Kidney (tissue), 14 donors: ENCODE data around the gene EGFR. TPM values are rescaled to one million over a fixed set of nuclear protein-coding genes. Genes with fewer than 3 reads are reported as not detected.

Experiments used
- DNase-seq, 5 donors: peaks; one replicate each; pipeline ENCODE4 v3.0.0-alpha.2; 2013 to 2020
- FAIRE-seq: peaks from 2 replicates; lab custom pipeline; 2012; peaks lifted over from hg19 to GRCh38; lab: Jason Lieb, UNC
- H3K27ac ChIP-seq, 2 donors: one replicate each; pipeline ENCODE4 v1.7.0; 2013; ENCODE audit warnings: low read depth in 2 of 2, low read length in 2 of 2, inconsistent platforms in 1 of 2
- H3K27me3 ChIP-seq: one replicate; pipeline ENCODE4 v1.7.1; 2013; ENCODE audit warnings: low read length, inconsistent platforms; ENCODE audit not compliant: control insufficient read depth, insufficient read depth
- H3K36me3 ChIP-seq, 3 donors: one replicate each; pipeline versions ENCODE4 v1.7.0 to v1.7.1; 2013; ENCODE audit warnings: low read length in 3 of 3, control low read depth in 1 of 3, inconsistent platforms in 1 of 3; ENCODE audit not compliant: insufficient read depth in 3 of 3, control insufficient read depth in 2 of 3
- H3K4me1 ChIP-seq, 3 donors: one replicate each; pipeline versions ENCODE4 v1.7.0 to v1.7.1; 2013; ENCODE audit warnings: low read length in 3 of 3, inconsistent platforms in 1 of 3, low read depth in 1 of 3; ENCODE audit not compliant: control insufficient read depth in 2 of 3, insufficient read depth in 2 of 3
- H3K4me3 ChIP-seq, 3 donors: one replicate each; pipeline versions ENCODE4 v1.7.0 to v1.8.1; 2013; ENCODE audit warnings: low read length in 3 of 3, control low read depth in 1 of 3, inconsistent platforms in 1 of 3
- H3K9ac ChIP-seq, 3 donors: one replicate each; pipeline versions ENCODE4 v1.7.0 to v1.7.1; 2013; ENCODE audit warnings: low read length in 3 of 3, control low read depth in 1 of 3, inconsistent platforms in 1 of 3
- H3K9me3 ChIP-seq, 3 donors: one replicate each; pipeline versions ENCODE4 v1.7.0 to v1.7.1; 2013; ENCODE audit warnings: low read length in 3 of 3, control low read depth in 1 of 3, inconsistent platforms in 1 of 3; ENCODE audit not compliant: control insufficient read depth in 2 of 3, insufficient read depth in 1 of 3
- intact Hi-C: fragments of 100-400 bp; cut with DNase I; formaldehyde crosslinking; loops from one replicate; pipeline ENCODE4 v1.11.1; 2022
- polyA plus RNA-seq: library from polyadenylated mRNA; stranded (reverse); fragments of 350-450 nt; fragmentation: Illumina TruSeq; extraction: RNeasy Lipid Tissue Mini Kit (QIAGEN cat#74804); gene quantifications from one replicate; pipeline ENCODE4 v1.2.3, GENCODE V29; 2014; ENCODE audit warnings: low read depth, low replicate concordance; ENCODE audit not compliant: insufficient read depth
- total RNA-seq: library from RNA; stranded (reverse); fragmentation: NEBNext Ultra II Directional; extraction: Animal tissue kit (Norgen Biotek cat#: 25700); gene quantifications from one replicate; pipeline ENCODE4 v1.2.1, GENCODE V29; 2021
- TF ChIP-seq, protein P1 (sequence below): IDR thresholded peaks from 3 replicates; pipeline ENCODE4 v1.5.1; 2012; ENCODE audit warnings: mild to moderate bottlenecking, moderate library complexity, borderline replicate concordance; ENCODE audit not compliant: insufficient read depth; ENCODE audit errors: extremely low read depth
- donor health status: control.
- donor health status: control.
- donor health status: control.
- donor health status: control.
- donor health status: control.
- donor health status: DM: yes; HTN: yes; CAD: no.
- donor health status: Normal renal cell carcinoma (clear cell type).

Gene EGFR
- total and polyA plus RNA-seq, 2 donors from 2014 or later = 5.9 to 61.3 TPM

DNA sequence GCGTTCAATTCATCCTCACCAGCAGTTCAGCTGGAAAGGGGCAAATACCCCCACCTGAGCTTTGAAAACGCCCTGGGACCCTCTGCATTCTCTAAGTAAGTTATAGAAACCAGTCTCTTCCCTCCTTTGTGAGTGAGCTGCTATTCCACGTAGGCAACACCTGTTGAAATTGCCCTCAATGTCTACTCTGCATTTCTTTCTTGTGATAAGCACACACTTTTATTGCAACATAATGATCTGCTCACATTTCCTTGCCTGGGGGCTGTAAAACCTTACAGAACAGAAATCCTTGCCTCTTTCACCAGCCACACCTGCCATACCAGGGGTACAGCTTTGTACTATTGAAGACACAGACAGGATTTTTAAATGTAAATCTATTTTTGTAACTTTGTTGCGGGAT, 190.5 kb downstream of the EGFR start:
- TF ChIP-seq, protein P1, sequence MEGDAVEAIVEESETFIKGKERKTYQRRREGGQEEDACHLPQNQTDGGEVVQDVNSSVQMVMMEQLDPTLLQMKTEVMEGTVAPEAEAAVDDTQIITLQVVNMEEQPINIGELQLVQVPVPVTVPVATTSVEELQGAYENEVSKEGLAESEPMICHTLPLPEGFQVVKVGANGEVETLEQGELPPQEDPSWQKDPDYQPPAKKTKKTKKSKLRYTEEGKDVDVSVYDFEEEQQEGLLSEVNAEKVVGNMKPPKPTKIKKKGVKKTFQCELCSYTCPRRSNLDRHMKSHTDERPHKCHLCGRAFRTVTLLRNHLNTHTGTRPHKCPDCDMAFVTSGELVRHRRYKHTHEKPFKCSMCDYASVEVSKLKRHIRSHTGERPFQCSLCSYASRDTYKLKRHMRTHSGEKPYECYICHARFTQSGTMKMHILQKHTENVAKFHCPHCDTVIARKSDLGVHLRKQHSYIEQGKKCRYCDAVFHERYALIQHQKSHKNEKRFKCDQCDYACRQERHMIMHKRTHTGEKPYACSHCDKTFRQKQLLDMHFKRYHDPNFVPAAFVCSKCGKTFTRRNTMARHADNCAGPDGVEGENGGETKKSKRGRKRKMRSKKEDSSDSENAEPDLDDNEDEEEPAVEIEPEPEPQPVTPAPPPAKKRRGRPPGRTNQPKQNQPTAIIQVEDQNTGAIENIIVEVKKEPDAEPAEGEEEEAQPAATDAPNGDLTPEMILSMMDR = no peak
- H3K27ac ChIP-seq = no peak overlapping the region
- H3K27me3 ChIP-seq = no peaks in the 10 kb centered on the region
- peaks cover 6 to 28% (median 20%) of the 10 kb centered on the region in 3 donors for H3K36me3 ChIP-seq
- no peaks in the 10 kb centered on the region for H3K9me3 ChIP-seq
- H3K4me1 ChIP-seq = no peaks in the 10 kb centered on the region
- no peak for DNase-seq
- FAIRE-seq = no peak
- no peak overlapping the region for H3K4me3 ChIP-seq
- intact Hi-C loops = no loop called here
- H3K9ac ChIP-seq = no peak overlapping the region

GRCh38 chr7:55210176-55210575, 191.4 kb downstream of the EGFR start:
- no peaks in the 10 kb centered on the region for H3K9me3 ChIP-seq
- intact Hi-C loops = no loop called here
- no peaks in the 10 kb centered on the region for H3K27me3 ChIP-seq
- FAIRE-seq (no peak), DNase-seq (no peak)
- TF ChIP-seq, protein P1 = no peak
- H3K27ac ChIP-seq = no peak overlapping the region
- no peak overlapping the region for H3K9ac ChIP-seq
- no peaks in the 10 kb centered on the region for H3K4me1 ChIP-seq
- H3K36me3 ChIP-seq = peaks cover 0 to 20% (median 14%) of the 10 kb centered on the region in 3 donors
- H3K4me3 ChIP-seq = no peak overlapping the region

GRCh38 chr7:55210716-55211115, 191.9 kb downstream of the EGFR start:
- no peak overlapping the region for H3K4me3 ChIP-seq
- H3K4me1 ChIP-seq = no peaks in the 10 kb centered on the region
- H3K9ac ChIP-seq = no peak overlapping the region
- H3K27ac ChIP-seq = no peak overlapping the region
- no peak for DNase-seq
- H3K36me3 ChIP-seq = peaks cover 0 to 14% (median 9%) of the 10 kb centered on the region in 3 donors
- TF ChIP-seq, protein P1 = no peak
- no peaks in the 10 kb centered on the region for H3K27me3 ChIP-seq
- FAIRE-seq = no peak
- intact Hi-C loops = no loop called here
- no peaks in the 10 kb centered on the region for H3K9me3 ChIP-seq

DNA sequence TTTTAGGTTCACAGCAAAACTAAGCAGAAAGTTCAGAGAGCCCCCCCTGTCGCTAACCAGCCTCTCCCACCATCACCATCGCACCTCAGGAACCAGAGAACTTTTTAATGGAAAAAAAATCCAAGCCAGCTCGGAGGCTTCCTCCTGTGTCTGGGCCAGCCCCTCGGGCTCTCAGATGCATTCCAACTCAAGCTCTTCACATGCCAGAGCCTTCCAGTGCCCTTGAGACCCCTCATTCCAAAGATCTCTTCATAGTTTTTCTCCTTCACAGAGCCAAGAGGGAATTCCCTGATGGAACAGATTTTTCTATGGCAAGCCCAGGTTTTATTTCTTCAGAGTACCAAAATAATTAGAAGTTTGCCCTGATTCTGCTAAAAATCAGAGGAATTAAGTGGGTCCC, 192.9 kb downstream of the EGFR start:
- Histone ChIP-seq H3K4me3 (no peak overlapping the region), H3K4me1 (no peaks in the 10 kb centered on the region), H3K27me3 (no peaks in the 10 kb centered on the region), H3K9me3 (no peaks in the 10 kb centered on the region), H3K9ac (no peak overlapping the region), H3K36me3 (peaks cover 0 to 6% (median 4%) of the 10 kb centered on the region in 3 donors), H3K27ac (no peak overlapping the region)
- TF ChIP-seq, protein P1 = no peak
- DNase-seq = no peak
- no peak for FAIRE-seq
- intact Hi-C loops = no loop called here
